SKM-1 (cell line): ENCODE measurements around the gene MARK2.

Source experiments
- DNase-seq: peaks from one replicate; lab custom pipeline; 2025; ENCODE audit not compliant: unreplicated experiment; lab: John Stamatoyannopoulos, UW

The MARK2 gene

DNA sequence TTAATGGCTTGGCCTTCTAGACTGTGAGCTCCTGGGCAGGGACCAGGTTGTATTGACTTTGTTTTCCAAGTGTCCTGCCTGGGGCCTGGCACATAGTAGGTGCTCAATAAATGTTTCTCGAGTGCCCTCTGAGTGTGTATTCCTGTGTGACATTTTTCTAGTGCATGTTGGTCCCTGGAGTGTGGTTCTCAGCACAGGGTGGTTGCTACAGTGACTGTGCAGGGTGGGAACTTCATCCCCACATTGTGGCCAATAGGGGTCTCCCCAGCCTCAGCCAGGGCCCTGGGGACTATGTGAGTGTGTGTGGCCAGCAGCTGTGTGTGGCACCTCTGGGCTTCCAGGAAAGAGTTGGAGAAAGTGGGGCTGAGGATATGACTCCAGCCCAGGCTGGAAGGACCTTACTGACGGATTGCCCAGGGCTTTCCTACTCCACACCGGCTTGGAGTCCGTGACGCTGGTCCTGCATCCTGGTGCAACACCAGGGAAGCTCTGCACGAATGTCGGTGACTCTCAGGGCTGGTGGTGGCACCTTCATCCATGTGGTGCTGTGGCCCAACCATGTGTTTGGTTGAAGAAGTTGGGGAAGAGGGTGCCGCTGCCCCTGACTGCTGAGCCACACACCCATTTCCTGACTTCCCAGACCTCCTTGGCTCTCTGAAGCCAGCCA, 9.0 kb upstream of the MARK2 start:
- DNase-seq = no peak

- DNase-seq = no peak
Measured at GRCh38 chr11:63831326-63831725, 7.6 kb upstream of the MARK2 start.

- DNase-seq = no peak
Measured at GRCh38 chr11:63832336-63832735, 6.6 kb upstream of the MARK2 start.

- DNase-seq = no peak
Measured at GRCh38 chr11:63833048-63833447, 5.9 kb upstream of the MARK2 start.

GRCh38 chr11:63834535-63835157, 4.3 kb upstream of the MARK2 start:
- DNase-seq = no peak

GRCh38 chr11:63835158-63835545, 3.8 kb upstream of the MARK2 start:
- DNase-seq = no peak

- peak; percentile 53 for DNase-seq
Measured at GRCh38 chr11:63837027-63837688, 1.8 kb upstream of the MARK2 start.

DNA sequence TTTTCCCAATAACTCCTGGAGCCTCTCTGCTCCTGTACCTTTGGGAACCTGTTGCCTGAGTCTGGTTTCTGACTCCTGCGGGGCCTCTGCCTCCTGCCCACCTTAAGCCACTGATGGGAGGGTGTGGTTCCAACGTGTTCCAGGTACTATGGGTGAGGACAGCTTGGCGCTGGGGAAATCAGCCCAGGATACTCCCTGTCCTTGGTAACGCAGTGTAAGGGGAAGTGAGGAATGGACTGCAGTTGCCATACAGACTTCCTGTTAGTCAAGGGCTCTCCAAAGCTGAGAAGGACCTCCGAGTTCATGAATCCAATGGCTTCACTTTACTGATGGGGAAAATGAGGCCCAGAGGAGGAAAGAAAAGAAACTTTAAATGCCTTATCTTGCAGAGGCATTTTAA, 1.2 kb upstream of the MARK2 start:
- peak; percentile 53 for DNase-seq

DNA sequence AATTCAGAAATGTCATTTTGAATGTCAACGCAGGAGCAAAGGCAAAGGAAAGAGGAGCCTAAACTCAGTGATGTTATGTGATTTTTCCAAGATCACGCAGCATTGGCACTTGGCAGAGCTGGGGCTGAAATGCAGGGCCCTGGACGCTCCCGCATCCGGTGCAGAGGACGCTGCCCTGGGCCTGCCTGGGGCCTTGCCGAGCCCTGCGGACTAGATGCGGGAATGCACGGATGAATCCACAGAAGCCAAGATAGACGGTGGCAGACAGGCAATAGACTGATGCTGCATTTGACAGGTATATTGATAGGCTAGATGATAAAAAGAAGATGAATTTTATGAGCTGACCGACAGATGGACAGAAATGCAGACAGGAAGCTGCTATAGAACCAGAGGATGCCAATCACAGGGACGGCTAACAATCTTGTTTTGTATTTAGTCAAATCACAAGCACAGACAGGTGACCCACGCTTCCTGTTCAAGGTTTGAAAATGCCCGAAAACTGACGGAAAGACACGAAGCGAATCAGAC, 696 bp upstream of the MARK2 start:
- DNase-seq = no peak

- DNase-seq = peak; percentile 54
Measured at GRCh38 chr11:63839508-63840355, 822 bp downstream of the MARK2 start.

DNA sequence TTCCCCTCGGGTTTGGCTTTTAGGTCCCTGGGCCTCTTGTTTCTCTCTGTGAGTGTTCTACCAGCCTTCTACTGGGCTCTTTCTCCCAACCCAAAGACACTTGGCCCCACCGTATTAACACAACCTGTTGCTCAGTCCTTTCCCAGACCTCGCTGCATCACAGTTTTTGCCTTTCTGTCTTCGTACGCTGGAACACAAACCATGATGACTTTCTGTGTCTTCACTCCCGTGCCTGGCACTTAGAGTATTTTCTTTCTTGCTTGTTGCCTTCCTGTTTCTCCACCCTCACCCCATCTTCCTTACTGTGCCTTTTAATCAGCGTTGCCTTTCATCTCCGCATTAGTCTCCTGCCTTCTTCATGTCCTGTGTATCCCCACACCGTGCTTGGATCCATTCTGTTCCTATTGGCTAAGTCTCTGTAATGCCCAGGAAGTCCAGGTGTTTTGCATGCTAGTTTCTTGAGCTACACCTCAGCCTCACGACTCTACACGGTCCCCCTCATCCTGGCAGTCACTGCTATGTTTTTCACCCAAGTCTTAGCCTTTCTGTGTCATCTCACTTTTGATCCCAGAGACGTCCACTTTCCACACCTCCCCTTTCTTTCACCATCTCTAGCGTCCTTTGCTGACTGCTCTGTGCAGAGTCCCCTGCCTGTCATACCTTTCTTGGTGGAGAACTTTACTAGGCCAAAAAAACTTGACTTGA, 1.6 kb downstream of the MARK2 start:
- DNase-seq = no peak

- no peak for DNase-seq
Measured at GRCh38 chr11:63841554-63841953, 2.6 kb downstream of the MARK2 start.

DNA sequence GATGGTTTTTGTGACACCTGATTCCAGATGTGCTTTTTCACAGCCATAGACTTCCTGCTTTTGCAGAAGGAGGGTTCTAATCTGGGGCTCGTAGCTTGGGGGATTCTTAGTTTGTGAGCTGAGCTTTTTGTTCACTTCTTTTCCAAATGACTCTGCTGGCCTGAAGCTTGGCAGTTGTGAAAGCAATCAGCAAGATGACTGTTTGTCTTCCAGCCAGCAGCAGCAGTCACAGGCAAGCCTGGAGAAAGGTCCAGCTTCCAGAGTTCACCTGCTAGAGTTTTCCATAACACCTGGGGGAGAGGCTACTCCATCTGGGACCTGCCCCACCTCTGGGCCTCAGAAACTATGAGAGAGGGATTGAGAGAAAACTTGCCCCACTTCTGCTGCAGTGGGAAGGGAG, 4.1 kb downstream of the MARK2 start:
- DNase-seq = no peak

- DNase-seq = no peak
Measured at GRCh38 chr11:63844836-63845235, 5.9 kb downstream of the MARK2 start.

GRCh38 chr11:63845303-63845702, 6.4 kb downstream of the MARK2 start:
- no peak for DNase-seq

DNA sequence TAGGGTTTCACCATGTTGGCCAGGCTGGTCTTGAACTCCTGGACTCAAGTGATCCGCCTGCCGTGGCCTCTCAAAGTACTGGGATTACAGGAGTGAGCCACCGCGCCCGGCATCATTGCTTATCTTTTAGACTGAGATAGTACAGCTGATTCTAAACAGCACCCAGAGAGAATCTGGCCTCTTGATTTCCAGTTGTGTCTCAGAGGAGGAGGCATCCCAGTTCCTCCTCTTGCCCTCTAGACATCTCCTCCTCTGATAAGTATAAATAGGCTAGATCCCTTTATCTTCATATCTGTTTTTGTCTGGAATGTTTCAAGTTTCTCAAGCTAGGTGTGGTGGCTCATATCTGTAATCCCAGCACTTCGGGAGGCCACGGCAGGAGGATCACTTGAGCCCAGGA, 7.0 kb downstream of the MARK2 start:
- DNase-seq = no peak

GRCh38 chr11:63846897-63847296, 8.0 kb downstream of the MARK2 start:
- no peak for DNase-seq

DNA sequence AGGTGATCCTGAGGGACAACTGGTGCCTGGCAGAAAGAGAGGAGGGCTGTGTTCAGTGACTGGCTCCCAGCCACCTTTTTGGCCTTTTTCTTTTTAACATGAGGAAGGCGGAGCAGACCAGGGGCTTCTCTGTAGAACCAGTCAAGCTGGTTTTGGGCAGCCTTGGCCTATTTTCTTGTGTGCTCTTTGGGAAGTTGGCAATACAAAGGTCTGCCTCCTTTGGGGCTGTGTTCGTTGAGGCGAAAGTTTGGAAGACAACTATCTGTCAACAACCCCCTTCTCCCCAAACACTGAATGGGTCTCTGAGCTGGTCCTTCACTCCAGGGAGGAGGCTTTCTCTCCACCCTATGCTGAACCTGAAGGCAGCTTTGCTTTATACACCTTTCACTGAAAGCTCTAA, 8.5 kb downstream of the MARK2 start:
- no peak for DNase-seq

- DNase-seq = no peak
Measured at GRCh38 chr11:63849691-63850090, 10.8 kb downstream of the MARK2 start.

- DNase-seq = no peak
Measured at GRCh38 chr11:63850920-63851319, 12.0 kb downstream of the MARK2 start.

DNA sequence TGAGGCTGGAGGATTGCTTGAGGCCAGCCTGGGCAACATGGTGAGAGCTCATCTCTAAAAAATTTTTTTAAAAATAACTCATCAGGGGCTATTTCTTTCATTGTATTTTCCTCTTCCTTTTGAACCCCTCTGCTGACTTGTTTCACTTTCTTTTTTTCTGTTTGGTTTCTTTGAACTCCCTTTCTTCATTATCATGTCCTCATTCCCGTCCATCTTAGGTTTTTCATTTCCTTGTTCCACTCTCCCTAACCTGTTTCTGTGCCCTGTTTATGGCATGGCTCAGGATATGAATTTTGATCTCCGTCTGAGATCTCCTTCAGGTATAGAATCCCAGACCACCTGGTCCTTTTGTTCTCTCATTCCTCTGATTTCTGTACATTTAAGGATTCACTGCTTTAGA, 12.5 kb downstream of the MARK2 start:
- DNase-seq = no peak
